Mucosa of descending colon (tissue), 3 donors: ENCODE data around the gene PLEKHG4B. TPM values are rescaled to one million over a fixed set of nuclear protein-coding genes. Genes with fewer than 3 reads are reported as not detected.
"Not testable (repeated sequence)": the region's sequence is repeated elsewhere in the genome, so short reads cannot be mapped to it uniquely, and the experiment has no call there.

Source experiments
- ATAC-seq: fragments of 200-7000 bp; cut with Tn5 transposase; one replicate; pipeline ENCODE4 v1.9.1; 2020; ENCODE audit warnings: mild to moderate bottlenecking, moderate library complexity
- DNase-seq, 3 donors: peaks; one replicate each; pipeline ENCODE4 v3.0.0-alpha.2; 2020
- H3K36me3 ChIP-seq: fragments of 200-600 bp; one replicate; pipeline ENCODE4 v1.8.0; 2021; ENCODE audit warnings: low read depth, mild to moderate bottlenecking
- H3K4me1 ChIP-seq: fragments of 200-600 bp; one replicate; pipeline ENCODE4 v1.8.0; 2021; ENCODE audit warnings: low read depth, mild to moderate bottlenecking
- H3K4me3 ChIP-seq: fragments of 200-600 bp; one replicate; pipeline ENCODE4 v1.8.0; 2021; ENCODE audit warnings: mild to moderate bottlenecking
- H3K9me3 ChIP-seq: fragments of 200-600 bp; one replicate; pipeline ENCODE4 v1.8.0; 2021; ENCODE audit warnings: mild to moderate bottlenecking
- intact Hi-C, 2 donors: fragments of 100-400 bp; cut with DNase I in 1 of 2; cut with micrococcal nuclease in 1 of 2; formaldehyde crosslinking; loops; one replicate each; pipeline versions ENCODE4 v1.11.0 to v1.11.1; 2022; cut with DNase I, micrococcal nuclease
- total RNA-seq, 3 donors: library from RNA; stranded (reverse); fragmentation: NEBNext Ultra II Directional in 2 of 3; extraction: Animal tissue kit (Norgen Biotek cat#: 25700) in 2 of 3; gene quantifications; one replicate each; pipeline versions ENCODE4 v1.2.1 to v1.2.4, GENCODE V29; 2021 to 2023
- TF ChIP-seq, protein P1 (sequence below): fragments of 200-600 bp; IDR thresholded peaks from one replicate; pipeline ENCODE4 v1.8.0; 2022; ENCODE audit warnings: antibody characterized with exemption, mild to moderate bottlenecking
- donor health status: DM: no; HTN: no; CAD: no; lungs with moderate emphysema.
- donor health status: DM: no; HTN: no; CAD: no.
- donor health status: DM: no; HTN: yes; CAD: no.

The PLEKHG4B gene
- total RNA-seq, 3 donors from 2014 or later = 0.09 to 3.0 (median 0.36) TPM

DNA sequence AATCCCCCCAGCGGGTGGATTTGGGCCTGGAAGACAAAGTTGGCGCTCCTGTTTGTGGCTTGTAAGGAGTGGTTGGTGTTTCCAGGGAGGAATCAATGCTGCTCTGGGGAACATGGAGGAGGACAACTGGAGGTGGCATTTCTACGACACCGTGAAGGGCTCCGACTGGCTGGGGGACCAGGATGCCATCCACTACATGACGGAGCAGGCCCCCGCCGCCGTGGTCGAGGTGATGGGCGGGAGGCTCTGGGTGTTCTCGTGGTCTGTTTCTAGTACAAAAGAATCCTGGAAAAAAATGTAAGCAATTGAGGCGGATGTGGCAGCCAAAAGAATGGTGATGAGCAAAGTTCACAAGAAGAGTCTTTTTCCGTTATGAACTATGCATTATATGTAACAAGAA, 133.4 kb downstream of the PLEKHG4B start:
- DNase-seq (no peak), ATAC-seq (no peak)
- Histone ChIP-seq H3K9me3 (no peaks in the 10 kb centered on the region), H3K36me3 (no peaks in the 10 kb centered on the region), H3K4me1 (peaks cover 4% of the 10 kb centered on the region), H3K4me3 (no peak overlapping the region)
- TF ChIP-seq, protein P1, sequence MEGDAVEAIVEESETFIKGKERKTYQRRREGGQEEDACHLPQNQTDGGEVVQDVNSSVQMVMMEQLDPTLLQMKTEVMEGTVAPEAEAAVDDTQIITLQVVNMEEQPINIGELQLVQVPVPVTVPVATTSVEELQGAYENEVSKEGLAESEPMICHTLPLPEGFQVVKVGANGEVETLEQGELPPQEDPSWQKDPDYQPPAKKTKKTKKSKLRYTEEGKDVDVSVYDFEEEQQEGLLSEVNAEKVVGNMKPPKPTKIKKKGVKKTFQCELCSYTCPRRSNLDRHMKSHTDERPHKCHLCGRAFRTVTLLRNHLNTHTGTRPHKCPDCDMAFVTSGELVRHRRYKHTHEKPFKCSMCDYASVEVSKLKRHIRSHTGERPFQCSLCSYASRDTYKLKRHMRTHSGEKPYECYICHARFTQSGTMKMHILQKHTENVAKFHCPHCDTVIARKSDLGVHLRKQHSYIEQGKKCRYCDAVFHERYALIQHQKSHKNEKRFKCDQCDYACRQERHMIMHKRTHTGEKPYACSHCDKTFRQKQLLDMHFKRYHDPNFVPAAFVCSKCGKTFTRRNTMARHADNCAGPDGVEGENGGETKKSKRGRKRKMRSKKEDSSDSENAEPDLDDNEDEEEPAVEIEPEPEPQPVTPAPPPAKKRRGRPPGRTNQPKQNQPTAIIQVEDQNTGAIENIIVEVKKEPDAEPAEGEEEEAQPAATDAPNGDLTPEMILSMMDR = no peak
- intact Hi-C loops = no loop called here

DNA sequence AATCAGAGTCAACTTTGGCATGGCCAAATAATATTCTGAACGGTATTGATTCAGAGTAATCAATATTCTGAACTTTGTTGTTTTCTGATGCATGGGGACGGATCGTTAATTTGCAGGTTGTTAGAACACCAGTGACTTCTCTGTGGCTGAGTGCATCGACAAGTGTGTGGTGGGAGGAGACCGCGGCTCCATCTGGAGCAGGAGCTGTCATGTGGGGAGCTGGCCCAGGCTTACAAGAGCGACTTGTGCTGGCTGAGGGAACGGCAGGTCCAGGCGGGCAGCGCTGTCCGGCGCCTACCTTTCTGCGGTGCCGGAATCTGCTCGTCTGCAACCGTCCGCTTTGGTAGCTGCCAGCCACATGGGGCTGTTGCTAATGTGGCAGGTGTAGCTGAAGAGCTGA, 135.4 kb downstream of the PLEKHG4B start:
- H3K9me3 ChIP-seq, ATAC-seq, DNase-seq, intact Hi-C loops, H3K36me3 ChIP-seq, H3K4me3 ChIP-seq, H3K4me1 ChIP-seq: not testable (repeated sequence)

DNA sequence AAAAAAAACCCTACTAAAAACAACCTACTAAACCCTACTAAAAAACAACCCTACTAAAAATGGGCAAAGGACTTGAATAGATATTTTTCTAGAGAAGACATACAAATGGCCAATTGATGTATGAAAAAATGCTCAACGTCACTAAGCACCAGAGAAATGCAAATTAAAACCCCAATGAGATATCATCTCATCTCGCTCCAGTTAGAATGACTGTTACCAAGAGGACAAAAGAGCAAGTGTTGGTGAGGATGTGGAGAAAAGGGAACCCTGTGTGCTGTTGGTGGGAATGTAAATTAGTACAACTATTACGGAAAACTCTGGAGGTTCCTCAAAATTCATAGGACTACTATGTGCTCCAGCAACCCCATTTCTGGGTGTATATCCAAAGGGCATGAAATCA, 136.9 kb downstream of the PLEKHG4B start:
- TF ChIP-seq, protein P1 = no peak
- DNase-seq (no peak), ATAC-seq (no peak)
- Histone ChIP-seq H3K36me3 (no peaks in the 10 kb centered on the region), H3K4me3 (no peak overlapping the region), H3K4me1 (no peaks in the 10 kb centered on the region), H3K9me3 (no peaks in the 10 kb centered on the region)
- intact Hi-C loops = no loop called here

DNA sequence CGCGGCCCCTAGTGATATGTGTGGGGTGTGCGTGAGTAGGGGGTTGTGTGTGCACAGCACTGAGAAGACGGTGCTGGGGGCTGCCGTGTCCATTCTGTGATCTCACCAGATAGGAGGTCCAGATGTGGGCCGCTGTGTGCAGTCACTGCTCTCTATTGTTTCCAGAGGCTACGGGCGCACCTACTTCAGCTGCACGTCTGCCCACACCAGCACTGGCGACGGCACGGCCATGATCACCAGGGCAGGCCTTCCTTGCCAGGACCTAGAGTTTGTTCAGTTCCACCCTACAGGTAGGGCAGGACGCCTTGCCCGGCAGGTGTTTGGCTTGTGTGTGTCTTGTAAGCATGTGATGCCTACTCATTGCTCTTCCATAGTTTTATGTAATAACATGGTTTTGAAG, 138.7 kb downstream of the PLEKHG4B start:
- Histone ChIP-seq H3K36me3 (peaks cover 8% of the 10 kb centered on the region), H3K9me3 (no peaks in the 10 kb centered on the region), H3K4me1 (no peaks in the 10 kb centered on the region), H3K4me3 (no peak overlapping the region)
- DNase-seq (no peak), ATAC-seq (no peak)
- TF ChIP-seq, protein P1 = no peak
- intact Hi-C loops = no loop called here

DNA sequence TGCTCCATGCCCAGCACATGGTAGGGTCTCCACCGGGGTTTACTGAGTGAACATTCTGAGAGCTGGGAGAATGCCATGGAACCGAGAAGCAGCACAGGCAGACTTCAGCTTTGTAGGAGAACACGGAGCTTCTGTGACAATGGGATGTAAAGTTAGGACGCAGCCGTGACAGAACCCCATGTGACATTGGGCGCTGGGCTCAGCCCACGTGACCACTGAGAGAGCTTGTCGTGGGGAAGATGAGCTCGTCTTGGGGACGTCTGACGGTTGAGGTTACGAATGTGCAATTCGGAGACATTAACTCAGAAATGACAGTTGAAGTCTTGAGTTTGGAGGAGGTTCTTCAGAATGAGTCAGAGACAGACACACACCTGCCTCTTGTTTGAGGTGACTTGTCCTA, 139.7 kb downstream of the PLEKHG4B start:
- Histone ChIP-seq H3K36me3 (peaks cover 8% of the 10 kb centered on the region), H3K4me3 (no peak overlapping the region), H3K4me1 (no peaks in the 10 kb centered on the region), H3K9me3 (no peaks in the 10 kb centered on the region)
- ATAC-seq = no peak
- no peak for DNase-seq
- intact Hi-C loops = no loop called here
- TF ChIP-seq, protein P1 = no peak

DNA sequence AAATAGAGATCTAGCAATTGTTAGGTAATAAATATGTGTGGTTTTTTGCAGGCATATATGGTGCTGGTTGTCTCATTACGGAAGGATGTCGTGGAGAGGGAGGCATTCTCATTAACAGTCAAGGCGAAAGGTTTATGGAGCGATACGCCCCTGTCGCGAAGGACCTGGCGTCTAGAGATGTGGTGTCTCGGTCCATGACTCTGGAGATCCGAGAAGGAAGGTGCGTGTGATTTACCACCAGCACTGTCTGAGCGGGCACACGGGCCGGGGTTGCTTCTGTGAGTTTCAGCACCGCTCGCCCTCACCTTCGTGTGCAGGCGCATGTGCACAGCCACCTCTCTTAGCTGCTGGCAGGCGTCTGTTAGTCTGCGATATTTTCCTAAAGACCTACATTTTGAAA, 141.5 kb downstream of the PLEKHG4B start:
- ATAC-seq, H3K36me3 ChIP-seq, intact Hi-C loops, H3K9me3 ChIP-seq, H3K4me1 ChIP-seq, DNase-seq, H3K4me3 ChIP-seq: not testable (repeated sequence)

DNA sequence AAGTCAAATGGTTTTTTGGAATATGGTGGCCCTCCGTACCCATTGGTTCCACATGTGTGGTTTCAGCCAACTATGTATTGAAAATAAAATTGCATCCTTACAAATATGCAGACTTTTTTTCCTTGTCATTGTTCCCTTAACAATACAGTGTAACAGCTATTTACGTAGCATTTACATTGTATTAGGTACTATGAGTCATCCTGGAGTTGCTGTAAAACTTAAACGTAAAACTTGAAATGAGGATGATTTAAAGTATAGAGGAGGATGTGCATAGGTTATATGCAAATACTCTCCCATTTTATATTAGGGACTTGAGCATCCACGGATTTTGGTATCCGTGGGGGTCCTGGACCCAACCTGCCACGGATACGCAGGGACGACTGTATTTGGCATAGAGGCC, 142.5 kb downstream of the PLEKHG4B start:
- TF ChIP-seq, protein P1 = no peak
- intact Hi-C loops = no loop called here

DNA sequence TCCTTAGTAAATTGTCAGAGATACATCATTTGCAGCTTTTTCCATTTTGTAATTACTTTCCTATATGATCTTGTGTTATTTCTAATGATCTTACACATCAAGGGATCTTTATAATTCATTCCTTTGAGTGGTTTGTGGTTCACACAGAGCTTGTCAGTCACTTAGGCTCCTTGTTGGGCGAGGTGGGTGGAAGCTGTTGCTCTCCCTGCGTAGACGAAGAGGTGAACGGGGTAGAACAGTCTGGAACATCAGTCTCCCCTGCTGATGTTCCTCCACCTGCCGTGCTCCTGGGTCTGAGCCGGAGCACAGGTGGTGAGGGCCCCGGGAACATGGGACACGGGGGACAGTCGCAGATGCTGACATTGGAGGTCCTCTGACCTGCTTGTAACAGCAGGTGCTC, 143.6 kb downstream of the PLEKHG4B start:
- H3K9me3 ChIP-seq, ATAC-seq, H3K4me1 ChIP-seq, intact Hi-C loops, DNase-seq, H3K4me3 ChIP-seq, H3K36me3 ChIP-seq: not testable (repeated sequence)

More for the DNA sequence above, 142.5 kb downstream of the PLEKHG4B start:
- Histone ChIP-seq H3K4me1 (no peaks in the 10 kb centered on the region), H3K4me3 (no peak overlapping the region), H3K36me3 (peaks cover 8% of the 10 kb centered on the region), H3K9me3 (no peaks in the 10 kb centered on the region)
- no peak for DNase-seq
- no peak for ATAC-seq

DNA sequence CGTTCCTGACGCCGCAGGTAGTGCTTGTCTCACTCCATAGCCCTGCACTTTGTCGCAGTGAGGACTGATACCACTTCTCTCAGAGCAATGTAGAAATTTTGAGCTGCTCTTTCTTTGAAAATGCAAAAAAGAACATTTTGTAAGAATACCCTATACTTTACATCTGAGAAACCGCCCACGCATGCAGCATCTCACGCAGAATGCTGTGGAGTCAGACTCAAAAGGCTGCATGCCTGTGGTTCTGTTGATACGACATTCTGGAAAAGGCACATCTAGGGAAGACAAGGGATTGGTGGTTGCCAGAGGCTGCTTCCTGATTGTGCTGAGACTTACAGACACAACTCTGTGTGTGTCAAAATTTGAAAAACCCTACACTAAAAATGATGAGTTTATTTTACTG, 146.0 kb downstream of the PLEKHG4B start:
- DNase-seq, ATAC-seq, H3K4me3 ChIP-seq, H3K4me1 ChIP-seq, H3K9me3 ChIP-seq, intact Hi-C loops: not testable (repeated sequence)
- H3K36me3 ChIP-seq = peaks cover 10% of the 10 kb centered on the region
